NB4 (cell line): ENCODE data around the gene SLC22A8.

Source experiments
- DNase-seq: peaks from one replicate; pipeline ENCODE4 v3.0.0; 2010; ENCODE audit warnings: low read depth
- H3K4me3 ChIP-seq: one replicate; pipeline ENCODE4 v1.5.1; 2011; ENCODE audit warnings: mild to moderate bottlenecking, low read depth, low read length, moderate library complexity
- CTCF ChIP-seq: IDR thresholded peaks from one replicate; pipeline ENCODE4 v1.5.1; 2012; ENCODE audit warnings: low read depth, low read length
- MAX ChIP-seq: IDR thresholded peaks from 2 replicates; pipeline ENCODE4 v1.6.1; 2011; ENCODE audit warnings: low read depth, low read length
- MYC ChIP-seq: IDR thresholded peaks from 2 replicates; pipeline ENCODE4 v1.6.1; 2011; ENCODE audit warnings: low read depth, low read length
- POLR2A ChIP-seq: IDR thresholded peaks from 2 replicates; pipeline ENCODE4 v1.6.1; 2011; ENCODE audit warnings: mild to moderate bottlenecking; ENCODE audit not compliant: insufficient read length; ENCODE audit errors: extremely low read depth

The SLC22A8 gene

GRCh38 chr11:63022441-63022840, 6.8 kb upstream of the SLC22A8 start:
- TF ChIP-seq CTCF (no peak), POLR2A (no peak), MYC (no peak), MAX (no peak)
- DNase-seq = no peak
- H3K4me3 ChIP-seq = no peak overlapping the region

- no peak overlapping the region for H3K4me3 ChIP-seq
- TF ChIP-seq MAX (no peak), CTCF (peak; percentile 85), POLR2A (no peak), MYC (no peak)
- DNase-seq = peak; percentile 41
These were observed 5.1 kb upstream of the SLC22A8 start for GRCh38 chr11:63020671-63021291.

- TF ChIP-seq POLR2A (no peak), MAX (no peak), CTCF (no peak), MYC (no peak)
- DNase-seq = no peak
- no peak overlapping the region for H3K4me3 ChIP-seq
These were observed 3.9 kb upstream of the SLC22A8 start for GRCh38 chr11:63019506-63019905.

- no peak overlapping the region for H3K4me3 ChIP-seq
- TF ChIP-seq CTCF (no peak), MYC (no peak), POLR2A (no peak), MAX (no peak)
- DNase-seq = no peak
These were observed 1.8 kb upstream of the SLC22A8 start for GRCh38 chr11:63017306-63017974.

- TF ChIP-seq CTCF = no peak
- no peak for TF ChIP-seq MYC
- TF ChIP-seq MAX = no peak
- TF ChIP-seq POLR2A = no peak
- H3K4me3 ChIP-seq = no peak overlapping the region
- DNase-seq = no peak
These were observed 1.1 kb downstream of the SLC22A8 start for GRCh38 chr11:63014408-63015055.
